HG03064 (cell line): ENCODE measurements around the gene RFWD3.
"Not testable (repeated sequence)": the region's sequence is repeated elsewhere in the genome, so short reads cannot be mapped to it uniquely, and the experiment has no call there.

ENCODE experiments used
- ATAC-seq: cut with Tn5 transposase; IDR thresholded peaks from one replicate; pipeline ENCODE4 v1.9.1; 2021; ENCODE audit warnings: low read depth; ENCODE audit not compliant: unreplicated experiment

The RFWD3 gene

DNA sequence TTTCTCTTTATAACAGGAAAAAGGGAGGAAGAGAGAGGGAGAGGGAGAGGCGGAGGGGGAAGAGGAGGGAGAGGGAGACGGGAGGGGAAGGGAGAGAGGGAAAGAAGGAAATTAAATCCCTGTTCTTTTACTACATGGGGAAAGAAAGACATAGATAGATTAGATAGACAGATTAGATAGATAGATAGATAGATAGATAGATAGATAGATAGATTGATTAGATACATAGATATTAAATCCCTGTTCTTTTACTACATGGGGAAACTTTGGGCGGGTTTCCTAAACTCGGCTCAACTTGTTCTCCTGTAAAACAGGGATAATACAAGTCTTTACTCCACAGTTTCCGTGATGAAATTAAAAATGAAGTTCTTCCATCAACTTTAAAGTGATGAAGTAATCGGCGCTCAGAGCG lies 661 bp downstream of the RFWD3 start:
- no peak for ATAC-seq

DNA sequence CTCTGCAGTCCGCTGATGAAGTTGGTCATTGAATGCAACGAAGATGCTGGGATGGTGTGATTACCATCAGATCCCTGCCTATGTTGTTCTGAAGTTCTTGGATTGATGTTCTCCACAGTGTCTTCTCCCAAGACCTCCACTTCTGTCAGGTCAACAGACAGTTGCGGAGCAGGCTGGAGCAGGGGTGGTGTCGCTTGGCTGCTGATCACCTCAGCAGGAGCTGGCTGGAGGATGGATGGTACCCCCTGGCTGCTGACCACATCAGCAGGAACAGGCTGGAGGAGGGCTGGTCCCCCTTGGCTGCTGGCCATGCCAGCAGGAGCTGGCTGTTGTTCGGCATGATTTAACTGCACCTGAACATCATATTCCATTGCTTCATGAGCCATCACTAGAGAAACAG lies 5.6 kb downstream of the RFWD3 start:
- no peak for ATAC-seq

DNA sequence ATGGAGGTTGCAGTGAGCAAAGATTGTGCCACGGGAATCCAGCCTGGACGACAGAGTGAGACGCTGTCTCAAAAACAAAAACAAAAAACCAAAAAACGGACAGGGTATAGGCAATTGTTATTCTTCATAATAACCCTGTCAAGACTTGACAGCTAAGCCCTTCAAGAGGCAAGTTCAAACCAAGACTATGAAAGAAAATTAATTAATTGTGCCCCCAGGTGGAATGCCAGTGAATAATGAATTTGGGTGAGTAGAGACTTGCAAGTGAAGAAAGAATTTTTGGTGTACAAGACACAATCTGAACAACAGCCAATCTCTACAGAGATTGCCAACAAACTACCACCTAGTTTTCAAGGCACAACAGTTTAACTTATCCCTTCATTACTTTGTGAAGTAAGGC lies 6.3 kb downstream of the RFWD3 start:
- ATAC-seq, result no peak

DNA sequence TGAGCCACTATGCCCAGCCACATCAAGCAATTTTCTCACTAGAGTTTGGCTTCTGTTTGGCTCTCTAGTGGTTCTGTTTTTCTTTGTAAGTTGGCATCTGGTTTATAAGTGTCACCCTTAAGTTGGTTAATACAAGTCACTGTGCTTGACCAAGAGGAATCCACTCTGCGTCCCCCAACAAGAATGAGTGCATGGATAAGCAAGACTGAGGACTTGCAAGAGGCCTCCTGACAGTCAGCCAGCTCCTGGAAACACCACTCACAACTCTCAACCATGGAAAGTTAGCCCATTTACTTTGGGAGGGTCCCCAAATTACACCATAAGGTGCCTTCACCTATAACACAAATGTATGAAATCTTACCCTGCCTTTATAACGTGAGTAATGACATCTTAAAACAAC lies 7.6 kb downstream of the RFWD3 start:
- no peak for ATAC-seq

GRCh38 chr16:74657870-74658642 lies 8.6 kb downstream of the RFWD3 start:
- ATAC-seq, result no peak

DNA sequence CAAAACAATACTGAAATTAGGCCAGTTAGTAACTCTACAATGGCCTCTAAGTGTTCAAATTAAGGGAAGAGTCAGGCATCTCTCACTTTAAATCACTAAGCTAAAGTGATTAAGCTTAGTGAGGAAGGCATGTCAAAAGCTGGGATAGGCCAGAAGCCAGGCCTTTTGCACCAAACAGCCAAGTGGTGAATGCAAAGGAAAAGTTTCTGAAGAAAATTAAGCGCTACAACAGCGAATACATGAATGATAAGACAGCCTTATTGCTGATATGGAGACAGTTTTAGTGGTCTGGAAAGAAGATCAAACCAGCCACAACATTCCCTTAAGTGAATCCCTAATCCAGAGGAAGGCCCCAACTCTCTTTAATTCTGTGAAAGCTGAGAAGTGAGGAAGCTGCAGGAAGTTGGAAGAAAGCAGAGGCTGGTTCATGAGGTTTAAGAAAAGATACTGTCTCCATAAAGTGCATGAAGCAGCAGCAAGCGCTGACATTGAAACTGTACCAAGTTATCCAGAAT lies 12.1 kb downstream of the RFWD3 start:
- ATAC-seq, result no peak

GRCh38 chr16:74652883-74653282 lies 13.8 kb downstream of the RFWD3 start:
- ATAC-seq, result not testable (repeated sequence)

DNA sequence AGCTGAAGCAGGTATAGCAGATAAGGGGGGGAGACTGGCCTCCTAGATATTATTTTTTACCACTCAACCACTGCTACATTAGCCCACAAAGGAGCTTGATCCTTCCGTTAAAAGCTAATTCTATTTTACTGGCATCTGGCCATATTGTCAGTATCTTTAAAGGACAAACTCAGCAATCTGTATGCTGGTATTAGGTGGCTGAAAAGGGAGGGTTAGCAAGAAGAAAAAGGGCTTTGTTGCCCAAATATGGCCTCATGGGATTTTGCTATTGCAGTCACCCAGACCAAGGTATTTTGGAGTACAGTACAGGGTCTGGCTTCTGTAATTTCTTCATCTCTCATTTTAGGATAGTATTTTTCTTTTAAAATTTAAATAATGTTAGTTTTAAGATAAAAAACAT lies 14.4 kb downstream of the RFWD3 start:
- ATAC-seq, result no peak

GRCh38 chr16:74651841-74652240 lies 14.8 kb downstream of the RFWD3 start:
- ATAC-seq, result no peak

DNA sequence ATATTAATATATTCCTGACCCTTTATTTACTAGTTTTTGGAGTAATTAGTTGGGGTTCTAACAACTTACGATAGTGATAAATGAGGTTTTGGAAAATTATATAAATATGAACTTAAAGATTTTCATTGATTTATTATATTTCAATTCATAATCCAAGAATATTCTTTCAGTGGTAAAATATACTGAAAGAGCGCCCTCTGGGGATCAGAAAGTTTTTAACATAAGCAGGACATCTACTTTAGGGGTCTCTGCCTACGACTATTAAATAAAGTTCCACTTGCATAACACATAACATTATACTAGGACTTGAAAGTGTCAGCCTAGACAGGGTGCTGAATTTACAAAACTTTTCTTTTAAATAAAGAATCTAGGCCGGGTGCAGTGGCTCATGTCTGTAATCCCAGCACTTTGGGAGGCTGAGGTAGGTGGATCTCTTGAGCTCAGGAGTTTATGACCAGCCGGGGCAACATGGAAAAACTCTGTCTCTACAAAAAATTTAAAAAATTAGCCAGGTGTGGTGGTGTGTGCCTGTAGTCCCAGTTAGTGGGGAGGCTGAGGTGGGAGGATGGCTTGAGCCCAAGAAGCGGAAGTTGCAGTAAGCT lies 15.6 kb downstream of the RFWD3 start:
- ATAC-seq, result no peak

GRCh38 chr16:74649839-74650504 lies 16.7 kb downstream of the RFWD3 start:
- no peak for ATAC-seq

- ATAC-seq, result no peak
These were observed 24.7 kb downstream of the RFWD3 start for GRCh38 chr16:74641969-74642368.

GRCh38 chr16:74637742-74638453 lies 28.8 kb downstream of the RFWD3 start:
- ATAC-seq, result no peak

DNA sequence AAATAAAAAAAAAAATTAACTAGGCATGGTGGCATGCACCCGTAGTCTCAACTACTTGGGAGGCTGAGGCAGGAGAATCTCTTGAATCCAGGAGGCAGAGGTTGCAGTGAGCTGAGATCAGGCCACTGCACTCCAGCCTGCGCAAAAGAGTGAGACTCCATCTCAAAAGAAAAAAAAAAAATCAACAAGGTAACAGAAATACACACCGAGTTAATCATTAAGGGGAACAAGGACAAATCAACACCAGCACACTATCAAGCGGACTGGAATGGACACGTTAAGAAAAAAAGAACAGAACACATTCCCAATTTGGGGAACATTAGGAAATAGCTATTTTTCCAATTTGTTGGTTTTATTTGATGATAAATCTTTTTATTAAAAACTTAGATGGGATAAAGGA lies 31.4 kb downstream of the RFWD3 start:
- ATAC-seq, result no peak

DNA sequence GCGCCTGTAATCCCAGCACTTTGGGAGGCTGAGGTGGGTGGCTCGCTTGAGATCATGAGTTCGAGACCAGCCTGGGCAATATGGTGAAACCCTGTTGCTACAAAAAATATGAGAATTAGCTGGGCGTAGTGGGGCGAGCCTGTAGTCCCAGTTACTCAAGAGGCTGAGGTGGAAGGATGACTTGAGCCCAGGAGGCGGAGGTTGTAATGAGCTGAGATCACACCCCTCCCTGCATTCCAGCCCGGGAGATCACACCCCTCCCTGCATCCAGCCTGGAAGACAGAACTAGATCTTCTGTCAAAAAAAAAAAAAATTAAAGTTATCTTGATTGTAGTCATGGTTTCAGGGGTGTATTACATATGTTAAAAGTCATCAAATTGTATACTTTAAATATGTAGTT lies 33.0 kb downstream of the RFWD3 start:
- no peak for ATAC-seq

DNA sequence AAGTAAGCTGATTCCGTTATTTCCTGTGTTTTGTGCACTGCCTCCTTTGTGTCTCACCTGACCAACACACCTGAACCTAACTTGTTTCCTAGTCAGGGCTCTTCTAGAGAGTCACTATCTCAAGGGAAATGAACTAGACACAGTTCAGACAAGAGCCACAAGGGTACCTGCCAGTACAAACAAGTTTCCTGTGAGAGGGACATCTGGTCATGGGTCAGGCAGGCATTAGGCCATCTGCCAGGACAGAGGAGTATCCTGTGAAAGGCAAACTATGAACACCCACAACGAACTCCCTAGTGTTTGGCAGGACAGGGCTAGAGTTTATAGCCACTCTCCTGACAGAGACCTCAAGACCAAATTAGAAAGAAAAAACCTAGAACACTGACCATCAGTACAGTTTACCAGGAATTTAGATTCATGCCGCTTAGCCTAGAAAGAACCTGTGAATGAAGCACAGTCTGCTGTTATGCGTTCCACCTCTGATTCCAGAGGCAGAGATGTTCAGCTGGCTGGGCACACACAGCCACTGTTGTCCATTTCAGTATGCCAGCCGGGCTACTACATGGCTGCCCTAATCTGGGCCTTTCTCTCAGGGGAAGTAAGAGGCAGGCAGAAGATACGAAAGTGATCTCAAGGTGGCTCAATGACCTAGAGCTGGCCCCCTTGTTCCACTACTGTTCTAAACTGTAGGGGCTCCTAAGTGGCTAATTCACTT lies 39.0 kb downstream of the RFWD3 start:
- no peak for ATAC-seq

DNA sequence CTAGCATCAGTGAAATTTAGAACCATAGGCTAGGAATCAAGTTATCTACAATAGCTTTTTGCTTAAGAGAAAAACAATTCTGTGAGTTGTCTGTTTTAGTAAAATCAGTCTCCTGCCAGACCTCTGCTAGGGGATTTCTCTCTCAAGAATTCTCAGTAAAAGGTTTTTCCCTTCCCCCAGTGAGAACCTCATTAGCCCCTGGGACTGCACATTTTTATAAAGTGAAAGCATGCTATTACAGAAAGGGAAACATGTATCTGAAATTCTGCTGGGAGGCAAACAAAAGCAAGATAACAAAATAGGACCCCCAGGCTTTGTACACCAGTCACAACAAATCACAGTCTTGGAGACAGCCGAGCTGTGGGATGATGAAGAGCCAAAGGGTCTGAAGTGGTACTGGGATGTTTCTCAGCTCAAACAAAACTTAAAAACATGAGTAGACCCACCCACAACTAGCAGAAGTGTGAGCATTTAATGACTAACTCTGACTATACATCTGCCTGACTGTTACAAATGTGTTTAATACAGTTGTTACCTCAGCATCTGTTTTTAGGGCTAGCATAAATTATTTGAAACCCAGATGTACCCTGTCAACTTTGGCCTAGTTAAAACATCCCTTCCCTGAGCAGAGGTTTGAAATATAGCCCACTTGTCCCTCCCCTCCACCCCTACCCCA lies 39.8 kb downstream of the RFWD3 start:
- no peak for ATAC-seq

DNA sequence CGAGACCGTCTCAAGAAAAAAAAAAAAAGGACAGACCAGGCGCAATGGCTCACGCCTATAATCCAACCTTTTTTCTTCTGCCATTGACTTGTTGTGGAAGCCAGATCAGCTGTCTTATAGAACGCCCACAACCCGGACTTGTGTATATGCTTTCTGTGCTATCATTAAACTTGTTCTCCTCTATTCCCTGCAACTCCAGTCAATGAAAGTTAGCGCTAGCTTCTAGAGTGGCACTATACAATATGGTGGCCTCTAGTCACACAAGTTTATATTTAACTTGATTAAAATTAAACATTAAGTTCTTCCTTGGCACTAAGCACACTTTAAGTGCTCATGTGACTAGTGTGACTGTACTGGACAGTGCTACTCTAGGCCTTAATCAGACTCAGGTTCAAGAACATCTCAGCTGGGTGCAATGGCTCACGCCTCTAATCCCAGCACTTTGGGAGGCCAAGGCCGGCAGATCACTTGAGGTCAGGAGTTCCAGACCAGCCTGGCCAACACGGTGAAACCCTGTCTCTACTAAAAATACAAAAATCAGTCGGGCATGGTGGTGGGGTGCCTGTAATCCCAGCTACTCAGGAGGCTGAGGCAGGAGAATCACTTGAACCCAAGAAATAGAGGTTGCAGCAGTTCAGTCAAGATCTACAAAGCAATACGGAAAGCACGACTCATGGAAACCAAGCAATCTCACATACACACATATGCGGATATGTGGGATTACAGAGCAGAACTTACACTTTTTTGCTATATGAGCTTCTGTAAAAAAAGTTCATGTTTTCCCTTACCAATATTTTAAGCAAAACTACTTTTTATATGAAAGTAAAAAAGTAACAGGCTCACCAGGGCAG lies 41.0 kb downstream of the RFWD3 start:
- no peak for ATAC-seq

DNA sequence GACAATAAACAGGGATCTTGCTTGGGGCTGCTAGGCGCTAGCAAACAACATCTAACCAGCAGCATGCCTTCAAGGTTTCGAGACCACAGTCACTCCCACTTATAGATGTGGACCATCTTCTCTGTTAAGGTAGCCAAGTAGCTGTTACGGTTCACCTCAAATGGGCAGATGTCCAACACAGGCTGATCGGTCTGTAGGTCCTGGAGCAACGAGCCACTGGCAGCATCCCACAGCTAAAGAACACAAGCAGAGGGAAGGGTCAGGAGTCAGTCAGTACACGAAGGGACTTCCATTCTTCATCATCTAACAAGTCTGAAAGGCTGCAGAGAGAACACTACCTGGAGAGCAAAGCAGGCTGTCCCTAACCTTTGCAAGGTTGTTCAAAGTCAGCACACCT lies 42.8 kb downstream of the RFWD3 start:
- no peak for ATAC-seq
